Measurements from ENCODE around the gene RPS6KC1.
"Not testable (repeated sequence)": the region's sequence is repeated elsewhere in the genome, so short reads cannot be mapped to it uniquely, and the experiment has no call there.

The RPS6KC1 gene

GRCh38 chr1:213292614-213293013, 241.6 kb downstream of the RPS6KC1 start:
- no peak for DNase-seq

GRCh38 chr1:213295860-213296259, 244.8 kb downstream of the RPS6KC1 start:
- DNase-seq = no peak

GRCh38 chr1:213296558-213296957, 245.5 kb downstream of the RPS6KC1 start:
- no peak for DNase-seq

GRCh38 chr1:213297021-213297420, 246.0 kb downstream of the RPS6KC1 start:
- DNase-seq = no peak

GRCh38 chr1:213300433-213300832, 249.4 kb downstream of the RPS6KC1 start:
- no peak for DNase-seq

GRCh38 chr1:213301524-213301923, 250.5 kb downstream of the RPS6KC1 start:
- DNase-seq = not testable (repeated sequence)

GRCh38 chr1:213303286-213303685, 252.2 kb downstream of the RPS6KC1 start:
- no peak for DNase-seq

- DNase-seq = no peak
Observed at GRCh38 chr1:213315571-213315970, 264.5 kb downstream of the RPS6KC1 start.

GRCh38 chr1:213318458-213318857, 267.4 kb downstream of the RPS6KC1 start:
- not testable (repeated sequence) for DNase-seq

- no peak for DNase-seq
Observed at GRCh38 chr1:213320191-213320870, 269.3 kb downstream of the RPS6KC1 start.

Measured in effector CD8-positive, alpha-beta T cell (primary cell).